K562 (cell line): ENCODE measurements around the gene SLC12A3. TPM values are rescaled to one million over a fixed set of nuclear protein-coding genes. Genes with fewer than 3 reads are reported as not detected.

ENCODE experiments used
- ARHGAP35 ChIP-seq: fragments of 450-650 bp; IDR thresholded peaks from 2 replicates; pipeline ENCODE4 v1.6.1; 2018; ENCODE audit not compliant: partially characterized antibody
- CBX2 ChIP-seq: fragments of 200-600 bp; sonication (generic); IDR thresholded peaks from one replicate; pipeline ENCODE4 v1.6.1; 2012; ENCODE audit warnings: mild to moderate bottlenecking, low read length, inconsistent platforms; ENCODE audit not compliant: insufficient read depth, poor library complexity, severe bottlenecking
- CCNT2 ChIP-seq: IDR thresholded peaks from 2 replicates; pipeline ENCODE4 v1.6.1; 2011; ENCODE audit warnings: borderline replicate concordance, low read depth, mild to moderate bottlenecking, moderate library complexity, mixed read lengths, low read length; ENCODE audit not compliant: insufficient read length; ENCODE audit errors: extremely low read depth
- FOXA3 ChIP-seq, 2 experiments: fragments of 450-650 bp in 1 of 2; sonication (generic) in 1 of 2; formaldehyde crosslinking; IDR thresholded peaks in 1 of 2; conservative IDR thresholded peaks in 1 of 2; 2 replicates each; pipeline versions ENCODE4 v1.4.0 to v1.8.0; 2020 to 2022; ENCODE audit warnings: mild to moderate bottlenecking in 2 of 2, missing genetic modification reagents in 1 of 2
- GATAD2B ChIP-seq: fragments of 450-650 bp; IDR thresholded peaks from 2 replicates; pipeline ENCODE4 v1.6.1; 2017; ENCODE audit warnings: mild to moderate bottlenecking, borderline replicate concordance
- KLF16 ChIP-seq: IDR thresholded peaks from 2 replicates; pipeline ENCODE4 v1.6.1; 2016; ENCODE audit warnings: antibody characterized with exemption
- NR3C1 ChIP-seq: sonication (generic); formaldehyde crosslinking; IDR thresholded peaks from 2 replicates; pipeline ENCODE4 v1.8.1; 2022; ENCODE audit warnings: missing genetic modification reagents
- NUFIP1 ChIP-seq: fragments of 450-650 bp; IDR thresholded peaks from 2 replicates; pipeline ENCODE4 v1.6.1; 2018; ENCODE audit not compliant: partially characterized antibody
- POLR2H ChIP-seq: IDR thresholded peaks from 2 replicates; pipeline ENCODE4 v1.6.1; 2016; ENCODE audit warnings: missing genetic modification characterization, low read depth, mild to moderate bottlenecking, control low read depth, missing compliant biosample characterization, moderate library complexity
- SMAD1 ChIP-seq: fragments of 150-350 bp; IDR thresholded peaks from 2 replicates; pipeline ENCODE4 v1.6.1; 2014; ENCODE audit warnings: low read length, low read depth; ENCODE audit not compliant: partially characterized antibody
- SMARCA4 ChIP-seq: fragments of 450-650 bp; IDR thresholded peaks from 2 replicates; pipeline ENCODE4 v1.6.1; 2016
- STAT5A ChIP-seq: IDR thresholded peaks from 2 replicates; pipeline ENCODE4 v1.6.1; 2012; ENCODE audit warnings: low read length, inconsistent platforms, borderline replicate concordance
- XRCC4 ChIP-seq: IDR thresholded peaks from one replicate; pipeline ENCODE4 v1.6.1; 2011; ENCODE audit not compliant: insufficient read depth, insufficient read length; ENCODE audit errors: extremely low read depth
- ZNF134 ChIP-seq: fragments of 250-450 bp; sonication (Bioruptor Pico); conservative IDR thresholded peaks from 2 replicates; pipeline ENCODE4 v1.4.0; 2020
- ZNF282 ChIP-seq: sonication (generic); formaldehyde crosslinking; IDR thresholded peaks from 2 replicates; pipeline ENCODE4 v1.8.1; 2023; ENCODE audit warnings: missing genetic modification reagents
- polyA plus RNA-seq, 8 experiments: library from polyadenylated mRNA; depleted of rRNA in 4 of 8; stranded (reverse) in 5 of 8; unstranded in 3 of 8; fragments of >200 nt; fragmentation: Nextera tagmentation in 2 of 8; fragmentation: Illumina TruSeq in 1 of 8; extraction: Ambion mirVana in 2 of 8; extraction: Trizol in 1 of 8; gene quantifications; 2 replicates each; pipeline versions ENCODE4 v1.2.1 to v1.2.3, GENCODE V29; 2011 to 2014; ENCODE audit warnings: inconsistent platforms in 1 of 8, missing spikeins in 1 of 8
- total RNA-seq, 7 experiments: library from RNA; depleted of rRNA in 6 of 7; stranded (reverse); fragments of >200 nt in 6 of 7; fragmentation: Illumina TruSeq in 2 of 7; extraction: Trizol in 2 of 7; gene quantifications; 2 replicates each; pipeline versions ENCODE4 v1.2.1 to v1.2.3, GENCODE V29; 2011 to 2021; ENCODE audit warnings: low replicate concordance in 1 of 7
- TF ChIP-seq, protein P1 (sequence below): fragments of 450-650 bp; formaldehyde crosslinking; IDR thresholded peaks from 2 replicates; pipeline ENCODE4 v1.4.0; 2020; ENCODE audit warnings: mild to moderate bottlenecking, moderate library complexity
- TF ChIP-seq, protein P2 (sequence below), 2 experiments: fragments of 450-650 bp in 1 of 2; IDR thresholded peaks; 2 replicates each; pipeline ENCODE4 v1.6.1; 2011 to 2017; ENCODE audit warnings: low read depth in 2 of 2, antibody characterized with exemption in 1 of 2, borderline replicate concordance in 1 of 2, low read length in 1 of 2, mild to moderate bottlenecking in 1 of 2, mixed read lengths in 1 of 2; ENCODE audit not compliant: control insufficient read depth in 1 of 2
- TF ChIP-seq, protein P3 (sequence below): sonication (generic); formaldehyde crosslinking; IDR thresholded peaks from 2 replicates; pipeline ENCODE4 v1.8.0; 2022; ENCODE audit warnings: mild to moderate bottlenecking, missing genetic modification reagents, borderline replicate concordance
- TF ChIP-seq, protein P4 (sequence below): fragments of 250-450 bp; sonication (Bioruptor Pico); IDR thresholded peaks from 2 replicates; pipeline ENCODE4 v1.8.0; 2021; ENCODE audit warnings: mild to moderate bottlenecking, moderate library complexity

SLC12A3 gene
- total and polyA plus RNA-seq, 9 of the 15 experiments (the other 6 are each of a cell fraction or from before 2014, with no cell fraction given) = not detected

DNA sequence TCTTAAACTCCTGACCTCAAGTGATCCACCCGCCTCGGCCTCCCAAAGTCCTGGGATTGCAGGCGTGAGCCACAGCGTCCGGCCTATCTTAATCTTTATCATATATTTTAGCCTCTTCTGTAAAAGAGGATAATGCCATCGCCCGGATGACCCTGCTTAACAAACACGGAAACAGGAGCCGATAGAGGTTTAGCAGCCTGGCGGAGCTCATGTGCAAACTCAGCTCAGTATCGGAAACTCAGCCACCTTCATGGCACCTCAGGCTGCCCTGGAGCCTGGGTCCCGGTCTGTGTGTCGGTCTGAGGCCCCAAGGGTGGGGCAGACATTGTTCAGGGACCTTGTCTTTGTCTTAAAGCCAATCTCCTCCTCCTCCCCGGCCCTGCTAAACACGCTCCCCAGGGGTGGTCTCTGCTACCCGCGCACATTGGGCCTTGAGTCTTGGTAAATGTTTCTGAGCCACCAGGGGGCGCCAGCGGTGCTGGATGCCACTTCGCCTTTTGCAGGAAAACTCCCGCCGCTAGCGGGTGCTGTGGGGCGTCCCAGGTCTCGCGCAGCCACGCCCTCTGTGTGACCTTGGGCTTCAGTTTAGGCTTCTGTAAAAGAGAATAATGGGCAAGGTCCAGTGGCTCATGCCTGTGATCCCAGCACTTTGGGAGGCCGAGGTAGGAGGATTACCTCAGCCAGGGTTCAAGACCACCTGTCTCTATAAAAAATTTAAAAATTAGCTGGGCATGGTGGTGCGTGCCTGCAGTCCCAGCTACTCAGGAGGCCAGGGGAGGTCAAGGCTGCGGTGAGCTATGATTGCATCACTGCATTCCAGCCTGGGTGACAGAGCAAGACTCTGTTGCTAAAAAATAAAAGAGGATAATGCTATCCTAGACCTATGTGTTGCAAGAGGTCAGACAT, 99.5 kb downstream of the SLC12A3 start (continued):
- TF ChIP-seq, protein P1, sequence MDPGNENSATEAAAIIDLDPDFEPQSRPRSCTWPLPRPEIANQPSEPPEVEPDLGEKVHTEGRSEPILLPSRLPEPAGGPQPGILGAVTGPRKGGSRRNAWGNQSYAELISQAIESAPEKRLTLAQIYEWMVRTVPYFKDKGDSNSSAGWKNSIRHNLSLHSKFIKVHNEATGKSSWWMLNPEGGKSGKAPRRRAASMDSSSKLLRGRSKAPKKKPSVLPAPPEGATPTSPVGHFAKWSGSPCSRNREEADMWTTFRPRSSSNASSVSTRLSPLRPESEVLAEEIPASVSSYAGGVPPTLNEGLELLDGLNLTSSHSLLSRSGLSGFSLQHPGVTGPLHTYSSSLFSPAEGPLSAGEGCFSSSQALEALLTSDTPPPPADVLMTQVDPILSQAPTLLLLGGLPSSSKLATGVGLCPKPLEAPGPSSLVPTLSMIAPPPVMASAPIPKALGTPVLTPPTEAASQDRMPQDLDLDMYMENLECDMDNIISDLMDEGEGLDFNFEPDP (CRISPR knock-in tag) = no peak
- TF ChIP-seq, protein P2, sequence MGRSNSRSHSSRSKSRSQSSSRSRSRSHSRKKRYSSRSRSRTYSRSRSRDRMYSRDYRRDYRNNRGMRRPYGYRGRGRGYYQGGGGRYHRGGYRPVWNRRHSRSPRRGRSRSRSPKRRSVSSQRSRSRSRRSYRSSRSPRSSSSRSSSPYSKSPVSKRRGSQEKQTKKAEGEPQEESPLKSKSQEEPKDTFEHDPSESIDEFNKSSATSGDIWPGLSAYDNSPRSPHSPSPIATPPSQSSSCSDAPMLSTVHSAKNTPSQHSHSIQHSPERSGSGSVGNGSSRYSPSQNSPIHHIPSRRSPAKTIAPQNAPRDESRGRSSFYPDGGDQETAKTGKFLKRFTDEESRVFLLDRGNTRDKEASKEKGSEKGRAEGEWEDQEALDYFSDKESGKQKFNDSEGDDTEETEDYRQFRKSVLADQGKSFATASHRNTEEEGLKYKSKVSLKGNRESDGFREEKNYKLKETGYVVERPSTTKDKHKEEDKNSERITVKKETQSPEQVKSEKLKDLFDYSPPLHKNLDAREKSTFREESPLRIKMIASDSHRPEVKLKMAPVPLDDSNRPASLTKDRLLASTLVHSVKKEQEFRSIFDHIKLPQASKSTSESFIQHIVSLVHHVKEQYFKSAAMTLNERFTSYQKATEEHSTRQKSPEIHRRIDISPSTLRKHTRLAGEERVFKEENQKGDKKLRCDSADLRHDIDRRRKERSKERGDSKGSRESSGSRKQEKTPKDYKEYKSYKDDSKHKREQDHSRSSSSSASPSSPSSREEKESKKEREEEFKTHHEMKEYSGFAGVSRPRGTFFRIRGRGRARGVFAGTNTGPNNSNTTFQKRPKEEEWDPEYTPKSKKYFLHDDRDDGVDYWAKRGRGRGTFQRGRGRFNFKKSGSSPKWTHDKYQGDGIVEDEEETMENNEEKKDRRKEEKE (IDR thresholded peaks at IDR 0.05; ENCODE audit: borderline replicate concordance in 1 of 2, control insufficient read depth in 1 of 2, low read depth in 2 of 2, low read length in 1 of 2) = 0 out of 4 replicates have a peak, but pooled peaks of 1 of the 2 experiments have one; percentile 40
- TF ChIP-seq STAT5A (no peak), XRCC4 (no peak), SMAD1 (no peak), ZNF282 (CRISPR knock-in tag) (no peak), GATAD2B (peak; percentile 29; the same call in 1 of the 2 replicates), NR3C1 (CRISPR knock-in tag) (no peak), KLF16 (peak; percentile 77), FOXA3 (CRISPR knock-in tag; conservative IDR thresholded peaks at IDR 0.05 in 1 of 2, IDR thresholded peaks at IDR 0.05 in 1 of 2) (no peak), SMARCA4 (peak; percentile 67), CBX2 (no peak), POLR2H (tag) (no peak), ARHGAP35 (no peak), ZNF134 (CRISPR knock-in tag) (no peak), NUFIP1 (no peak), CCNT2 (no peak)
- TF ChIP-seq, protein P3, sequence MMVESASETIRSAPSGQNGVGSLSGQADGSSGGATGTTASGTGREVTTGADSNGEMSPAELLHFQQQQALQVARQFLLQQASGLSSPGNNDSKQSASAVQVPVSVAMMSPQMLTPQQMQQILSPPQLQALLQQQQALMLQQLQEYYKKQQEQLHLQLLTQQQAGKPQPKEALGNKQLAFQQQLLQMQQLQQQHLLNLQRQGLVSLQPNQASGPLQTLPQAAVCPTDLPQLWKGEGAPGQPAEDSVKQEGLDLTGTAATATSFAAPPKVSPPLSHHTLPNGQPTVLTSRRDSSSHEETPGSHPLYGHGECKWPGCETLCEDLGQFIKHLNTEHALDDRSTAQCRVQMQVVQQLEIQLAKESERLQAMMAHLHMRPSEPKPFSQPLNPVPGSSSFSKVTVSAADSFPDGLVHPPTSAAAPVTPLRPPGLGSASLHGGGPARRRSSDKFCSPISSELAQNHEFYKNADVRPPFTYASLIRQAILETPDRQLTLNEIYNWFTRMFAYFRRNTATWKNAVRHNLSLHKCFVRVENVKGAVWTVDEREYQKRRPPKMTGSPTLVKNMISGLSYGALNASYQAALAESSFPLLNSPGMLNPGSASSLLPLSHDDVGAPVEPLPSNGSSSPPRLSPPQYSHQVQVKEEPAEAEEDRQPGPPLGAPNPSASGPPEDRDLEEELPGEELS (CRISPR knock-in tag) = no peak
- TF ChIP-seq, protein P4, sequence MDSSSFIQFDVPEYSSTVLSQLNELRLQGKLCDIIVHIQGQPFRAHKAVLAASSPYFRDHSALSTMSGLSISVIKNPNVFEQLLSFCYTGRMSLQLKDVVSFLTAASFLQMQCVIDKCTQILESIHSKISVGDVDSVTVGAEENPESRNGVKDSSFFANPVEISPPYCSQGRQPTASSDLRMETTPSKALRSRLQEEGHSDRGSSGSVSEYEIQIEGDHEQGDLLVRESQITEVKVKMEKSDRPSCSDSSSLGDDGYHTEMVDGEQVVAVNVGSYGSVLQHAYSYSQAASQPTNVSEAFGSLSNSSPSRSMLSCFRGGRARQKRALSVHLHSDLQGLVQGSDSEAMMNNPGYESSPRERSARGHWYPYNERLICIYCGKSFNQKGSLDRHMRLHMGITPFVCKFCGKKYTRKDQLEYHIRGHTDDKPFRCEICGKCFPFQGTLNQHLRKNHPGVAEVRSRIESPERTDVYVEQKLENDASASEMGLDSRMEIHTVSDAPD (CRISPR knock-in tag) = no peak
